ENCODE results near the gene KAT2A. TPM values are rescaled to one million over a fixed set of nuclear protein-coding genes. Genes with fewer than 3 reads are reported as not detected.
A peak's percentile ranks its signal among the peaks of the same experiment; 100 is the strongest.

The KAT2A gene
- total RNA-seq, 1 experiment from 2014 or later, result 42.1 TPM

GRCh38 chr17:42135151-42135550 lies 14.0 kb upstream of the KAT2A start:
- intact Hi-C loops (cut with micrococcal nuclease; ENCODE audit: unreplicated experiment), result no loop called here
- Histone ChIP-seq H3K4me2 (peak overlapping the region; percentile 54), H4K20me1 (ENCODE audit: insufficient read depth) (peaks cover 39% of the 10 kb centered on the region), H3K4me1 (replicated peaks; ENCODE audit: insufficient read depth) (peaks cover 24% of the 10 kb centered on the region), H3K79me2 (ENCODE audit: low read depth) (peaks cover 90% of the 10 kb centered on the region), H3K9me2 (ENCODE audit: insufficient read depth) (no peaks in the 10 kb centered on the region), H3K27me3 (ENCODE audit: insufficient read depth, low read depth) (no peaks in the 10 kb centered on the region), H3K4me3 (no peak overlapping the region), H2AFZ (no peak overlapping the region), H3K27ac (peak overlapping the region; percentile 78), H3K9me3 (ENCODE audit: insufficient read depth, low read depth) (no peaks in the 10 kb centered on the region), H3F3A (ENCODE audit: insufficient read depth, low read depth) (peaks cover 23% of the 10 kb centered on the region), H3K36me3 (ENCODE audit: low read depth) (0 out of 2 replicates have a peak, but pooled peaks cover 7% of the 10 kb centered on the region)
- CTCF ChIA-PET, result interaction anchor here (1.2 kb wide), 1 partner anchor 392 kb away, joined by 3 read pairs; no protein-coding TSS in a partner anchor
- BruUV-seq (replicated peaks), result no TSS peak
- DNase-seq, result no peak
- TF ChIP-seq CTCF (conservative IDR thresholded peaks at IDR 0.05) (no peak), EZH2 (IDR thresholded peaks at IDR 0.05; ENCODE audit: low read depth) (no peak)
- POLR2A ChIA-PET (ENCODE audit: unreplicated experiment), result interaction anchor here (0.6 to 0.8 kb wide), 2 partner anchors 20 to 152 kb away, joined by 9 to 21 read pairs; no protein-coding TSS in a partner anchor

DNA sequence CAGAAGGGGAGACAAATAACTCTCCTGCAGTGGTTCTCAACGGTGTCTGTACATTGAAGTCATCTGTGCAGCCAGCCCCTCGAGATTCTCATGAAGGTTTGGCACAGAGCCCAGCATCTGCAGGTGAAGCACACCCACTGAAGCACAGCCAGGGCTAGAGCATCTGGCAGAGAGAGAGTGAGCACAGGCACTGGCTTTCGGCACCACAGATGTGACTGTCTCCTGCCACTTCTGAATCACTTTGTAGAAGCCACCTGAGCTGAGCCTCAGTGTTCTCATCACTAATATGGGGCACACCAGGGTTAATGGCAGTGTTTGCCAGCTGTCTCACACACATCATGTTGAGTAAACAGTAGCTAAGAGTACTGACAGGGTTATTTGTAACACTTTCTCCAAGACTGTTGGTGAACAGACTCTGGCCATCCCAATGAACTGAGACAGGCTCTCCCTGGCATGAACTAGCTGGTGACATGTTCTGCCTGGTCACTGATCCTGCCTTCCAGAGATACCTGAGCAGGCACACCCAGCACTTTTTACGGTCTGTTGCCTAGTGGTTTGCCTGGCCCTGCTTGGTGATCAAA lies 12.4 kb upstream of the KAT2A start:
- no TSS peak for BruUV-seq (replicated peaks)
- POLR2A ChIA-PET (ENCODE audit: unreplicated experiment), result no interaction called here
- TF ChIP-seq CTCF (conservative IDR thresholded peaks at IDR 0.05) (no peak), EZH2 (IDR thresholded peaks at IDR 0.05; ENCODE audit: low read depth) (no peak)
- Histone ChIP-seq H4K20me1 (ENCODE audit: insufficient read depth) (peaks cover 33% of the 10 kb centered on the region), H2AFZ (no peak overlapping the region), H3K4me1 (replicated peaks; ENCODE audit: insufficient read depth) (peaks cover 24% of the 10 kb centered on the region), H3K27ac (no peak overlapping the region), H3K9me2 (ENCODE audit: insufficient read depth) (no peaks in the 10 kb centered on the region), H3F3A (ENCODE audit: insufficient read depth, low read depth) (peaks cover 23% of the 10 kb centered on the region), H3K4me2 (no peak overlapping the region), H3K4me3 (no peak overlapping the region), H3K36me3 (ENCODE audit: low read depth) (0 out of 2 replicates have a peak, but pooled peaks cover 7% of the 10 kb centered on the region), H3K9me3 (ENCODE audit: insufficient read depth, low read depth) (no peaks in the 10 kb centered on the region), H3K27me3 (ENCODE audit: insufficient read depth, low read depth) (no peaks in the 10 kb centered on the region), H3K79me2 (ENCODE audit: low read depth) (peaks cover 75% of the 10 kb centered on the region)
- no peak for DNase-seq
- CTCF ChIA-PET, result no interaction called here
- intact Hi-C loops (cut with micrococcal nuclease; ENCODE audit: unreplicated experiment), result no loop called here

- 0 out of 2 replicates have a peak, but pooled peaks cover 7% of the 10 kb centered on the region for H3K36me3 ChIP-seq (ENCODE audit: low read depth)
- H3K9me3 ChIP-seq (ENCODE audit: insufficient read depth, low read depth), result no peaks in the 10 kb centered on the region
- no peak overlapping the region for H3K4me3 ChIP-seq
- H3K79me2 ChIP-seq (ENCODE audit: low read depth), result peaks cover 69% of the 10 kb centered on the region
- no peak overlapping the region for H3K27ac ChIP-seq
- H3K4me1 ChIP-seq (replicated peaks; ENCODE audit: insufficient read depth), result peaks cover 24% of the 10 kb centered on the region
- DNase-seq, result peak in 1 of 2 experiments; percentile 41
- POLR2A ChIA-PET (ENCODE audit: unreplicated experiment), result interaction anchor here (0.7 kb wide), 1 partner anchor 152 kb away, joined by 5 read pairs; no protein-coding TSS in a partner anchor
- H3F3A ChIP-seq (ENCODE audit: insufficient read depth, low read depth), result peaks cover 23% of the 10 kb centered on the region
- BruUV-seq (replicated peaks), result no TSS peak
- intact Hi-C loops (cut with micrococcal nuclease; ENCODE audit: unreplicated experiment), result no loop called here
- TF ChIP-seq CTCF (conservative IDR thresholded peaks at IDR 0.05), result no peak
- TF ChIP-seq EZH2 (IDR thresholded peaks at IDR 0.05; ENCODE audit: low read depth), result no peak
- peaks cover 28% of the 10 kb centered on the region for H4K20me1 ChIP-seq (ENCODE audit: insufficient read depth)
- H3K9me2 ChIP-seq (ENCODE audit: insufficient read depth), result no peaks in the 10 kb centered on the region
- no peak overlapping the region for H2AFZ ChIP-seq
- CTCF ChIA-PET, result no interaction called here
- H3K4me2 ChIP-seq, result no peak overlapping the region
- no peaks in the 10 kb centered on the region for H3K27me3 ChIP-seq (ENCODE audit: insufficient read depth, low read depth)
Observed at GRCh38 chr17:42132941-42133340, 11.8 kb upstream of the KAT2A start.
